ENCODE data around the gene NCAN. TPM values are rescaled to one million over a fixed set of nuclear protein-coding genes. Genes with fewer than 3 reads are reported as not detected.
"Not testable (repeated sequence)": the region's sequence is repeated elsewhere in the genome, so short reads cannot be mapped to it uniquely, and the experiment has no call there.

The NCAN gene
- total RNA-seq, 1 donor from 2014 or later, result not detected

DNA sequence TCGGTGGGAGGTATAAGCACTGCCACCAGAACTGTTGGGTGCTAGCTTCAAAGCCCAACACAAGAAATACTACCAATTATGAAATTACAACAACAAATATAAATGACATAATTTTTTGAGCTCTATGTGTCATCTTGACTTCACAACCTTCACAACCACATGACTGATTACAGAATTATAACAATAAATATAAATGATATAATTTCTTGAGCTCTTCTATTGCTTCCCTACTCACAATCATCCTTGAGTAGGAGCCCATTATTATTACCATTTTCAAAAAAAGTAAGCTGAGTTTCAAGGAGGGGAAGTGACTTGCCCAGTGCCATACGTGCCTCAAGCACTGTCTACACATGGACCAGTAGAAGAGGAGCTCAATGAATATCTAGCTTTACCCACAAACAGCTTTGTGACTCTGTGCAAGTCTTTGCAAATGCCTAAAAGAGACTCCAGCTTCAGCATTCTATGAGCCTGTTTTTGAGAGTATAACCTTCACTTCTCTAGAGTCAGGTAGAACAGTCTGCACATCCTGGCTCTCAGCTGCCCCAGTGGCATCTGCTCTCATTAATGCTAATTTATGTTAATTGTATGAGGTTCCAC lies 22.6 kb downstream of the NCAN start:
- TF ChIP-seq, protein P1, sequence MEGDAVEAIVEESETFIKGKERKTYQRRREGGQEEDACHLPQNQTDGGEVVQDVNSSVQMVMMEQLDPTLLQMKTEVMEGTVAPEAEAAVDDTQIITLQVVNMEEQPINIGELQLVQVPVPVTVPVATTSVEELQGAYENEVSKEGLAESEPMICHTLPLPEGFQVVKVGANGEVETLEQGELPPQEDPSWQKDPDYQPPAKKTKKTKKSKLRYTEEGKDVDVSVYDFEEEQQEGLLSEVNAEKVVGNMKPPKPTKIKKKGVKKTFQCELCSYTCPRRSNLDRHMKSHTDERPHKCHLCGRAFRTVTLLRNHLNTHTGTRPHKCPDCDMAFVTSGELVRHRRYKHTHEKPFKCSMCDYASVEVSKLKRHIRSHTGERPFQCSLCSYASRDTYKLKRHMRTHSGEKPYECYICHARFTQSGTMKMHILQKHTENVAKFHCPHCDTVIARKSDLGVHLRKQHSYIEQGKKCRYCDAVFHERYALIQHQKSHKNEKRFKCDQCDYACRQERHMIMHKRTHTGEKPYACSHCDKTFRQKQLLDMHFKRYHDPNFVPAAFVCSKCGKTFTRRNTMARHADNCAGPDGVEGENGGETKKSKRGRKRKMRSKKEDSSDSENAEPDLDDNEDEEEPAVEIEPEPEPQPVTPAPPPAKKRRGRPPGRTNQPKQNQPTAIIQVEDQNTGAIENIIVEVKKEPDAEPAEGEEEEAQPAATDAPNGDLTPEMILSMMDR (conservative IDR thresholded peaks at IDR 0.05; ENCODE audit: low read depth, low read length), result no peak
- no peak for DNase-seq (ENCODE audit: low read depth)
- no peak overlapping the region for H3K4me3 ChIP-seq (ENCODE audit: low read depth, low read length)

DNA sequence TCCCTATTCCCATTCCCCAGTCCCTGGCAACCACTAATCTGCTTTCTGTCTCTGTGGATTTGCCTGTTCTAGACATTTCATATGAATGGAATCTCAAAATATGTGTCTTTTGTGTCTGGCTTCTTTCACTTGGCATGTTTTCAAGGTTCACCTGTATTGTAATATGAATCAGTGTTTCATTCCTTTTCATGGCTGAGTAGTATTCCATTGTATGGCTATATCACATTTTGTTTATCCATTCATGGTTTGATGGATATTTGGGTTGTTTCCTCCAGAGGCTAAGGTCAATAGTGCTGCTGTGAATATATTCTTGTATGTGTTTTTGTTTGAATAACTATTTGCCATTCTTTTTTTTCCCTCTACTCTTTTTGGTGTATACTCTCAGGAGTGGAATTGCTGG lies 24.4 kb downstream of the NCAN start:
- TF ChIP-seq, protein P1 (conservative IDR thresholded peaks at IDR 0.05; ENCODE audit: low read depth, low read length), result no peak
- no peak for DNase-seq (ENCODE audit: low read depth)
- H3K4me3 ChIP-seq (ENCODE audit: low read depth, low read length), result no peak overlapping the region

DNA sequence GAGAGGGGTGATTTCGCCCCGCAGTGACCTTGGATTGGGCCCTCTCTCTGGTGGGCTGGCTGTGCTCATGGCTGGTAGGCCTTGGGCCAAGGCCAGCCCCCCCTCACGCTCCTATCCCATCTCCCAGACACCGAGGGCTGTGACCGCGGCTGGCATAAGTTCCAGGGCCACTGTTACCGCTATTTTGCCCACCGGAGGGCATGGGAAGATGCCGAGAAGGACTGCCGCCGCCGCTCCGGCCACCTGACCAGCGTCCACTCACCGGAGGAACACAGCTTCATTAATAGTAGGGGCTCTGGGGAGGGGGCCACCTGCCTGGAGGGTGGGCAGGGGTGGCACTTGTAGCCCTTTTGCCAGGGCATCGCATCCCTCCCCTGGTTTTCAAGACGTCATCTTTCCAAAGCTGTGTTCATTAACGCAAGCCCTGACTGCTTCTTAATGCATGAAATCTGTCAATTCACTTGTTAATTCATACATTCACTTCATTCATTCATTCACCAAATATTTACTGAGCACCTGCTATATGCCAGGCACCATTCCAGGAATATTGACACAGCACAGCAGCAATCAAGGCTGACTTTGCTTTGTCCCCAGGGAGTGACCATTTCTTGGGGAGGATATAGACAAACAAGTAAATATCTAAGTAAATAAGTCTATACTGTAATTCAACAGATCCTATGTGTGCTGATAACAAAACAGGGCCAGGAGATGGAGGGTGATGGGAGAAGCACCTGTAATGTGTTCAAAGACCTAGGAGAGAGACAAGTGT lies 26.6 kb downstream of the NCAN start:
- no peak overlapping the region for H3K4me3 ChIP-seq (ENCODE audit: low read depth, low read length)
- TF ChIP-seq, protein P1 (conservative IDR thresholded peaks at IDR 0.05; ENCODE audit: low read depth, low read length), result no peak
- DNase-seq (ENCODE audit: low read depth), result no peak

DNA sequence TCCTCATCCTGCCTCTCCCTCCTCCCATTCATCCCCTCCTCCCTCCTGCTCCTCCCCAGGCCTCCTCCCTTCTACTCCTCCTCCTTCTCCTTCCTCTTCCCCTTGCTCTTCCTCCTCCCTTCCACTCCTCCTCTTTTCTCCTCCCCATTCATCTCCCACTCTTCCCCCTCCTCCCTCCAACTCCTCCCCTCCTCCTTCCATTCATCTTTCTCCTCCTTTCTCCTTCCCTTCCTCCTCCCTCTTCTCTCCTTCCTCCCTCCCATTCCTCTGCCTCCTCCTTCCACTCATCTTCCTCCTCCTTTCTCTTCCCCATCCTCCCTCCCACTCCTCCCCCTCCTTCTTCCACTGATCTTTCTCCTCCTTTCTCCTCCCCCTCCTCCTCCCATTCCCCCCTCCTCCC lies 27.9 kb downstream of the NCAN start:
- no peak overlapping the region for H3K4me3 ChIP-seq (ENCODE audit: low read depth, low read length)
- TF ChIP-seq, protein P1 (conservative IDR thresholded peaks at IDR 0.05; ENCODE audit: low read depth, low read length), result no peak
- DNase-seq (ENCODE audit: low read depth), result no peak

DNA sequence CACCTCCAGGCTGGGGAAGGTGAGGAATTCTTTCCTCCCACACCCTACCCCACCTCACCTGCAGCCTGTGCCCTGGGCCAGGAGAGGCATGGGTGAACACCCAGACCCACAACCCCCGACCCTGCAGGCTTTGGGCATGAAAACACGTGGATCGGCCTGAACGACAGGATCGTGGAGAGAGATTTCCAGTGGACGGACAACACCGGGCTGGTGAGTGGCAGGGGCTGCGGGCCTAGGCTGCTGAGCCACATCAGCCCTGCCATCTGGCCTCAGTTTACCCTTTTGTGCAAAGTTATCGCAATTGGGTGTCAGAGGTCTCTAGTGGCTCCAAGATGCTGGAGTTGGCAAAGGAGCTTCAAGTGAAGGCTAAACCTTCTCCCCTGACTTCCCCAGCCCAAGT lies 28.7 kb downstream of the NCAN start:
- H3K4me3 ChIP-seq (ENCODE audit: low read depth, low read length), result no peak overlapping the region
- TF ChIP-seq, protein P1 (conservative IDR thresholded peaks at IDR 0.05; ENCODE audit: low read depth, low read length), result no peak
- DNase-seq (ENCODE audit: low read depth), result no peak

DNA sequence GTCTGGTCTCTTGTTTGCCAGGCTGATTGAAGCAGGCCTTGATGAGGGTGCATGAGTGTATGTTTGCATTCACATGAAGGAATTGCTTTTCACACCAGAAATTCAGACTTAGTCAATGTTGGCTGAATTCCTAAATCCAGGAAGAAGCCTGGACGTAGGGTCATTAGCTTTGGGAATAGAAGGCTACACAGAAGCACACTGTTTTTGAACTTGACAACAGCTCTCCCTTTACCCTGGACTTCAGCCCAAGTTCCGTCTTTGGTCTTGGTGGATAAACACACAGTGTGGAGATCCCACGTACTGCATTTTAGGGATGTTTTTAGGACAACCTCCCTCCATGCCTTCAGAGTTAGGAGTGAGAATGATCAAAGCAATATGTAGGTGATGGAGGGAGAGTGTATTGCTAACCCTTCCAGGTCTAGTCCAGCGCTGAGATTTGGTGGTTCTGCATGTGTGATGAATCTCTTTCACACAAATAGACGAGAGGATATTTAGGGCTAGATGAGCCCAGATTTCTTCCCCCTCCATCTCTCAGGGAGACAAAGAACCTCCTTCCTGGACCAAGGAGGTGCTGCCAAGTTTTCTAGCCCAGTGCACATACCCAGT lies 38.5 kb downstream of the NCAN start:
- no peak for DNase-seq (ENCODE audit: low read depth)
- H3K4me3 ChIP-seq (ENCODE audit: low read depth, low read length), result no peak overlapping the region
- TF ChIP-seq, protein P1 (conservative IDR thresholded peaks at IDR 0.05; ENCODE audit: low read depth, low read length), result no peak

DNA sequence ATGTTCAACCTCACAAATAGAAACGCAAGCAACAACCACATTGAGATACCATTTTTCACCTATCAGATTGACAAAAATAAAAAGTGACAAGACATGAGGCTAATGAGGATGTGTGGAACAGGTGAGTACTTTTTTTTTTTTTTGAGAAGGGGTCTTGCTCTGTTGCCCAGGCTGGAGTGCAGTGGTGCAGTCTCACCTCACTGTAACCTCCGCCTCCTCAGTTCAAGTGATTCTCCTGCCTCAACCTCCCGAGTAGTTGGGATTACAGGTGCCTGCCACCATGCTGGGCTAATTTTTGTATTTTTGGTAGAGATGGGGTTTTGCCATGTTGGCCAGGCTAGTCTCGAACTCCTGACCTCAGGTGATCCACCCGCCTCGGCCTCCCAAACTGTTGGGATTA lies 41.7 kb downstream of the NCAN start:
- H3K4me3 ChIP-seq (ENCODE audit: low read depth, low read length); DNase-seq (ENCODE audit: low read depth): not testable (repeated sequence)
